Hepatocyte (in vitro differentiated cells): Measurements from ENCODE around the gene DNAH7.

ENCODE experiments used
- EZH2 ChIP-seq: fragments of 200-600 bp; sonication (generic); IDR thresholded peaks from 2 replicates; pipeline ENCODE4 v1.6.1; 2016; ENCODE audit warnings: antibody characterized with exemption, mild to moderate bottlenecking, borderline replicate concordance
- EZH2phosphoT487 ChIP-seq: fragments of 200-600 bp; sonication (generic); IDR thresholded peaks from one replicate; pipeline ENCODE4 v1.6.1; 2018; ENCODE audit warnings: antibody characterized with exemption, mild to moderate bottlenecking, low read depth, moderate library complexity; ENCODE audit not compliant: unreplicated experiment, severe bottlenecking
- TF ChIP-seq, protein P1 (sequence below): fragments of 200-600 bp; sonication (generic); IDR thresholded peaks from 2 replicates; pipeline ENCODE4 v1.5.1; 2016; ENCODE audit warnings: antibody characterized with exemption, mild to moderate bottlenecking; ENCODE audit not compliant: poor library complexity

DNA sequence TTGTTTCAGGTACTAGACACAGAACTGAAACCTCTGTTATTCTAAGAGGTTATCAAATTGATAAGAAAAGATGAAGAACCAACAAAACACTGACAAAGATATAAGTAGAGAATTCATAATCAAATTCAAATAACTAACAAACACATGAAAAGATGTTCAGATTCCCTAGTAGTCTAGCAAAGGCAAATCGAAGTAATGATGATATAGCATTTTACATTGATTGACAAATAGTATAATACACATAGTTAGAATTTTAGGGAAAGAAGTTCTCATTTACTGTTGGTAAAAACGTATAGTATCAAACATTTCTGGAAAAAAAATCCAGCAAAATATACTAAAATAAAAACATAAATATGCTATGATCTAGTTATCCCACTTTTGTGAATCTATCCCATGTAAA is 50.6 kb downstream of the DNAH7 start:
- TF ChIP-seq, protein P1, sequence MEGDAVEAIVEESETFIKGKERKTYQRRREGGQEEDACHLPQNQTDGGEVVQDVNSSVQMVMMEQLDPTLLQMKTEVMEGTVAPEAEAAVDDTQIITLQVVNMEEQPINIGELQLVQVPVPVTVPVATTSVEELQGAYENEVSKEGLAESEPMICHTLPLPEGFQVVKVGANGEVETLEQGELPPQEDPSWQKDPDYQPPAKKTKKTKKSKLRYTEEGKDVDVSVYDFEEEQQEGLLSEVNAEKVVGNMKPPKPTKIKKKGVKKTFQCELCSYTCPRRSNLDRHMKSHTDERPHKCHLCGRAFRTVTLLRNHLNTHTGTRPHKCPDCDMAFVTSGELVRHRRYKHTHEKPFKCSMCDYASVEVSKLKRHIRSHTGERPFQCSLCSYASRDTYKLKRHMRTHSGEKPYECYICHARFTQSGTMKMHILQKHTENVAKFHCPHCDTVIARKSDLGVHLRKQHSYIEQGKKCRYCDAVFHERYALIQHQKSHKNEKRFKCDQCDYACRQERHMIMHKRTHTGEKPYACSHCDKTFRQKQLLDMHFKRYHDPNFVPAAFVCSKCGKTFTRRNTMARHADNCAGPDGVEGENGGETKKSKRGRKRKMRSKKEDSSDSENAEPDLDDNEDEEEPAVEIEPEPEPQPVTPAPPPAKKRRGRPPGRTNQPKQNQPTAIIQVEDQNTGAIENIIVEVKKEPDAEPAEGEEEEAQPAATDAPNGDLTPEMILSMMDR: no peak
- TF ChIP-seq EZH2: no peak
- TF ChIP-seq EZH2phosphoT487: no peak
